Endodermal cell (in vitro differentiated cells): Measurements from ENCODE around the gene KCNAB3. TPM values are rescaled to one million over a fixed set of nuclear protein-coding genes. Genes with fewer than 3 reads are reported as not detected.

Experiments
- DNase-seq: peaks from one replicate; pipeline ENCODE4 v3.0.0-alpha.2; 2017
- H3K27ac ChIP-seq: 2 replicates; pipeline ENCODE4 v1.5.1; 2013; ENCODE audit warnings: mild to moderate bottlenecking, low read depth, low read length, moderate library complexity
- H3K27me3 ChIP-seq: 2 replicates; pipeline ENCODE4 v1.6.1; 2013; ENCODE audit warnings: mild to moderate bottlenecking, low read length, moderate library complexity; ENCODE audit not compliant: insufficient read depth, control insufficient read depth, poor library complexity, severe bottlenecking
- H3K36me3 ChIP-seq: 2 replicates; pipeline ENCODE4 v1.7.0; 2013; ENCODE audit warnings: mild to moderate bottlenecking, low read length, moderate library complexity; ENCODE audit not compliant: control insufficient read depth, insufficient read depth
- H3K4me1 ChIP-seq: one replicate; pipeline ENCODE4 v1.7.0; 2013; ENCODE audit warnings: low read length; ENCODE audit not compliant: control insufficient read depth, insufficient read depth
- H3K4me3 ChIP-seq: 2 replicates; pipeline ENCODE4 v1.5.1; 2013; ENCODE audit warnings: mild to moderate bottlenecking, low read length, moderate library complexity
- H3K9ac ChIP-seq: 2 replicates; pipeline ENCODE4 v1.6.1; 2013; ENCODE audit warnings: mild to moderate bottlenecking, low read length, moderate library complexity; ENCODE audit not compliant: poor library complexity, severe bottlenecking; ENCODE audit errors: extremely low read depth
- H3K9me3 ChIP-seq: 2 replicates; pipeline ENCODE4 v1.6.1; 2013; ENCODE audit warnings: mild to moderate bottlenecking, low read length, moderate library complexity; ENCODE audit not compliant: control insufficient read depth
- H3K27ac Mint-ChIP-seq: 2 replicates; pipeline ENCODE4 v1.8.0; 2020; ENCODE audit warnings: mixed read lengths
- H3K27me3 Mint-ChIP-seq: 2 replicates; pipeline ENCODE4 v1.8.0; 2021; ENCODE audit warnings: mild to moderate bottlenecking, mixed read lengths; ENCODE audit not compliant: insufficient read depth
- H3K36me3 Mint-ChIP-seq: 2 replicates; pipeline ENCODE4 v1.8.0; 2020; ENCODE audit warnings: low read depth, mixed read lengths
- H3K4me1 Mint-ChIP-seq: 2 replicates; pipeline ENCODE4 v1.8.0; 2020; ENCODE audit warnings: mixed read lengths
- H3K4me3 Mint-ChIP-seq: 2 replicates; pipeline ENCODE4 v1.8.0; 2020; ENCODE audit warnings: mild to moderate bottlenecking, moderate library complexity, mixed read lengths
- H3K9me3 Mint-ChIP-seq: 2 replicates; pipeline ENCODE4 v1.8.0; 2020; ENCODE audit warnings: mild to moderate bottlenecking, mixed read lengths
- WGBS, 2 experiments: methylation state at CpG; one replicate each; pipeline versions ENCODE4 v1.1.5 to v1.1.7; 2013; ENCODE audit warnings: missing lambda C conversion rate in 2 of 2, mixed read lengths in 1 of 2; ENCODE audit not compliant: insufficient coverage in 1 of 2, insufficient read length in 1 of 2; 5-methylcytosine and 5-hydroxymethylcytosine counted together
- total RNA-seq, 2 donors: library from RNA; stranded (reverse); fragmentation: NEBNext Ultra II Directional in 1 of 2; extraction: Animal tissue kit (Norgen Biotek cat#: 25700) in 1 of 2; gene quantifications; 2 replicates in 1 of 2; 3 replicates in 1 of 2; pipeline ENCODE4 v1.2.1, GENCODE V29; 2021
- TF ChIP-seq, protein P1 (sequence below): fragments of 200-600 bp; sonication (generic); conservative IDR thresholded peaks from 2 replicates; pipeline ENCODE4 v1.5.0; 2021; ENCODE audit warnings: antibody characterized with exemption, mild to moderate bottlenecking

Gene KCNAB3
- total RNA-seq, 2 donors from 2014 or later: 4.0 to 6.5 TPM

DNA sequence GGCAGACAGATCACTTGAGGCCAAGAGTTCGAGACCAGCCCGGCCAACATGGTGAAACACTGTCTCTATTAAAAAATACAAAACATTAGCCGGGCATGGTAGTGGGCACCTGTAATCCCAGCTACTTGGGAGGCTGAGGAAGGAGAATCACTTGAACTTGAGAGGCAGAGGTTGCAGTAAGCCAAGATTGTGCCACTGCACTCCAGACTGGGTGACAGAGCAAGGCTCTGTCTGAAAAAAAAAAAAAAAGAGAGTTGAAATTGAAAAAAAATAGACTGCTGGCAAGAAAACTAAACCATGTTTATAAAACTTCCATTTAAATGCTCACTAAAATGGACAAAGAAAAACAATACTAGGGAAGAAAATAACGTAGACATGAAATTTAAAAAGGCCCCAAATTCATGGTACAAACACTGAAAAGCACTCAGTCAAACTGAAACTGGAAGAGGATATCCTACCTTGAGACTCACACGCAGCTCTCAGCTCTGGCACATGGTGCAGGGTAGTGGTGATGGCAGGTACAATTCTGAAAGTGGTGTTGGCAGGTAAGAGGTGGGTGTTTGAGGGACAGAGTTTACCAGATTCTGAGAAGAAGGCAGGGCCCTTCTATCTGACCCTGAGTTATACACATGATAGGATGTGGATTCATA, 21.6 kb upstream of the KCNAB3 start:
- Mint-ChIP-seq H3K4me1 (peaks cover 2% of the 10 kb centered on the region), H3K27ac (no peak overlapping the region), H3K36me3 (peaks cover 40% of the 10 kb centered on the region), H3K9me3 (peaks cover 7% of the 10 kb centered on the region), H3K27me3 (no peaks in the 10 kb centered on the region), H3K4me3 (no peak overlapping the region)
- no peak overlapping the region for H3K9ac ChIP-seq
- no peaks in the 10 kb centered on the region for H3K4me1 ChIP-seq
- TF ChIP-seq, protein P1, sequence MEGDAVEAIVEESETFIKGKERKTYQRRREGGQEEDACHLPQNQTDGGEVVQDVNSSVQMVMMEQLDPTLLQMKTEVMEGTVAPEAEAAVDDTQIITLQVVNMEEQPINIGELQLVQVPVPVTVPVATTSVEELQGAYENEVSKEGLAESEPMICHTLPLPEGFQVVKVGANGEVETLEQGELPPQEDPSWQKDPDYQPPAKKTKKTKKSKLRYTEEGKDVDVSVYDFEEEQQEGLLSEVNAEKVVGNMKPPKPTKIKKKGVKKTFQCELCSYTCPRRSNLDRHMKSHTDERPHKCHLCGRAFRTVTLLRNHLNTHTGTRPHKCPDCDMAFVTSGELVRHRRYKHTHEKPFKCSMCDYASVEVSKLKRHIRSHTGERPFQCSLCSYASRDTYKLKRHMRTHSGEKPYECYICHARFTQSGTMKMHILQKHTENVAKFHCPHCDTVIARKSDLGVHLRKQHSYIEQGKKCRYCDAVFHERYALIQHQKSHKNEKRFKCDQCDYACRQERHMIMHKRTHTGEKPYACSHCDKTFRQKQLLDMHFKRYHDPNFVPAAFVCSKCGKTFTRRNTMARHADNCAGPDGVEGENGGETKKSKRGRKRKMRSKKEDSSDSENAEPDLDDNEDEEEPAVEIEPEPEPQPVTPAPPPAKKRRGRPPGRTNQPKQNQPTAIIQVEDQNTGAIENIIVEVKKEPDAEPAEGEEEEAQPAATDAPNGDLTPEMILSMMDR: no peak
- no peak for DNase-seq
- 82 to 100% methylated on average over 3 to 5 of the region's 5 CpGs for WGBS, 2 experiments
- H3K9me3 ChIP-seq: no peaks in the 10 kb centered on the region
- H3K27me3 ChIP-seq: no peaks in the 10 kb centered on the region
- no peak overlapping the region for H3K4me3 ChIP-seq
- no peak overlapping the region for H3K27ac ChIP-seq
- H3K36me3 ChIP-seq: peaks cover 37% of the 10 kb centered on the region

DNA sequence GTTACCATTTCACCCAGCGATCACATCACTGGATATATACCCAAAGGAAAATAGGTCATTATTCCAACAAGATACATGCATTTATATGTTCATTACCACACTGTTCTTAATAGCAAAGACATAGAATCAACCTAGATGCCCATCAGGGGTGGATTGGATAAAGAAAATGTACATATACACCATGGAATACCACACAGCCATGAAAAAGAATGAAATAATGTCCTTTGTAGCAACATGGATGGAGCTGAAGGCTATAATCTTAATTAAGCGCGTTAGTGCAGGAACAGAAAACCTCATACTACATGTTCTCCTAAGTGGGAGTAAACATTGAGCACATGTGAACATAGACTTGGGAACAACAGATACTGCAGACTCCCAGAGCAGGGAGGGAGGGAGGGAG, 20.9 kb upstream of the KCNAB3 start:
- H3K27ac ChIP-seq: no peak overlapping the region
- DNase-seq: no peak
- H3K4me3 ChIP-seq: no peak overlapping the region
- TF ChIP-seq, protein P1: no peak
- H3K27me3 Mint-ChIP-seq: no peaks in the 10 kb centered on the region
- WGBS, 2 experiments: 67 to 83% methylated on average over 1 to 3 of the region's 3 CpGs
- no peaks in the 10 kb centered on the region for H3K27me3 ChIP-seq
- no peak overlapping the region for H3K4me3 Mint-ChIP-seq
- no peaks in the 10 kb centered on the region for H3K9me3 ChIP-seq
- peaks cover 44% of the 10 kb centered on the region for H3K36me3 ChIP-seq
- H3K9me3 Mint-ChIP-seq: peaks cover 7% of the 10 kb centered on the region
- H3K4me1 Mint-ChIP-seq: peaks cover 2% of the 10 kb centered on the region
- H3K27ac Mint-ChIP-seq: no peak overlapping the region
- no peaks in the 10 kb centered on the region for H3K4me1 ChIP-seq
- H3K36me3 Mint-ChIP-seq: peaks cover 47% of the 10 kb centered on the region
- H3K9ac ChIP-seq: no peak overlapping the region

DNA sequence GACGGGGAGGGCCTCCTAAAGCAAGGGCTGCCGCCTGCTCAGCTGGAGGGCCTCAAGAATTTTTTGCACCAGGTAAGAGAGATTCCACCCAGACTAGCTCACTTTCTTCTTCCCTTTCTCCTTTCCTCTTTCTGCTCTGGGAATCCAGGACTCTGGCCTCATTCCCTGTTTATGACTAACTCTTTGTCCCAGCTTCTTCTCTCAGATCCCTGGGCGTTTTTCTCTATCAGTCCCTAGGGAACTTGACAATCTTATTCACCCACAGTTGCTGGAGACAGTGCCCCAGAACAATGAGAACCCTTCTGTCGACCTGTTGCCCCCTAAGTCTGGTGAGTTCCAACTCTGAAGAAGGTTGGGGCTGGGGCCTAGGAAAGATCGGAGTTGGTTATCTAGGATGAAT, 18.0 kb upstream of the KCNAB3 start:
- Histone ChIP-seq H3K4me1 (no peaks in the 10 kb centered on the region), H3K27me3 (no peaks in the 10 kb centered on the region), H3K9me3 (no peaks in the 10 kb centered on the region), H3K4me3 (no peak overlapping the region), H3K9ac (no peak overlapping the region), H3K27ac (no peak overlapping the region), H3K36me3 (peaks cover 69% of the 10 kb centered on the region)
- Mint-ChIP-seq H3K4me1 (no peaks in the 10 kb centered on the region), H3K27ac (no peak overlapping the region), H3K27me3 (no peaks in the 10 kb centered on the region), H3K36me3 (peaks cover 72% of the 10 kb centered on the region), H3K4me3 (no peak overlapping the region), H3K9me3 (peaks cover 1% of the 10 kb centered on the region)
- DNase-seq: no peak
- 93 to 95% methylated on average over 2 to 5 of the region's 5 CpGs for WGBS, 2 experiments
- TF ChIP-seq, protein P1: no peak
